Dedifferentiated amniotic fluid mesenchymal stem cell (primary cell): Measurements from ENCODE around the gene SLC6A20.

ENCODE experiments used
- DNase-seq: peaks from one replicate; pipeline ENCODE4 v3.0.0-alpha.2; 2016; ENCODE audit errors: extremely low spot score

SLC6A20 gene

GRCh38 chr3:45730409-45731154 is 65.8 kb downstream of the SLC6A20 start:
- no peak for DNase-seq

GRCh38 chr3:45729614-45730013 is 66.7 kb downstream of the SLC6A20 start:
- DNase-seq, result no peak

GRCh38 chr3:45724911-45725310 is 71.4 kb downstream of the SLC6A20 start:
- no peak for DNase-seq

- no peak for DNase-seq
These were observed 76.5 kb downstream of the SLC6A20 start for GRCh38 chr3:45719655-45720487.

- no peak for DNase-seq
These were observed 79.5 kb downstream of the SLC6A20 start for GRCh38 chr3:45716790-45717336.

GRCh38 chr3:45715945-45716344 is 80.4 kb downstream of the SLC6A20 start:
- no peak for DNase-seq

GRCh38 chr3:45712434-45713110 is 83.8 kb downstream of the SLC6A20 start:
- no peak for DNase-seq

GRCh38 chr3:45711931-45712330 is 84.4 kb downstream of the SLC6A20 start:
- DNase-seq, result no peak

- DNase-seq, result no peak
These were observed 90.2 kb downstream of the SLC6A20 start for GRCh38 chr3:45705839-45706808.
